ENCODE results near the gene DYNLT1. TPM values are rescaled to one million over a fixed set of nuclear protein-coding genes. Genes with fewer than 3 reads are reported as not detected.
A peak's percentile ranks its signal among the peaks of the same experiment; 100 is the strongest.

Gene DYNLT1
- total RNA-seq, 1 donor from 2014 or later, result 126 TPM

DNA sequence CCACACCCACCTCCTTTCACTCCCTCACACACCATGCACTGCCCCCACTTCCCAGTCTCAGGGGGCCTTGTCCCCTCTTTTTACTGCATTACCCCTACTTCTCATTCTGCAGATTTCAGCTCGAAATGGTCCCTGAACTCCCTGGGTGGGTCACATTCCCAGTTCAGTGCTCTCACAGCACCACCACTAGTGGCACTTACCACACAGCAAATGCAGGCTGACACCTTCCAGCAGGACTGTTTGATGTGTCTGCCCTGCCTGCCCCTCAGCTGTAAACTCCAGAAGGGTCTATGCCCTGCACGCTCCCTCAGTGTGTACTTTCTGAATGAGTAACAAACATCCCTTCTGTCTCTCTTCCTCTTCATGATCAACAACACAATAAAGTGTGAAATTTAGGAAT is 4.0 kb downstream of the DYNLT1 start:
- TF ChIP-seq, protein P1, sequence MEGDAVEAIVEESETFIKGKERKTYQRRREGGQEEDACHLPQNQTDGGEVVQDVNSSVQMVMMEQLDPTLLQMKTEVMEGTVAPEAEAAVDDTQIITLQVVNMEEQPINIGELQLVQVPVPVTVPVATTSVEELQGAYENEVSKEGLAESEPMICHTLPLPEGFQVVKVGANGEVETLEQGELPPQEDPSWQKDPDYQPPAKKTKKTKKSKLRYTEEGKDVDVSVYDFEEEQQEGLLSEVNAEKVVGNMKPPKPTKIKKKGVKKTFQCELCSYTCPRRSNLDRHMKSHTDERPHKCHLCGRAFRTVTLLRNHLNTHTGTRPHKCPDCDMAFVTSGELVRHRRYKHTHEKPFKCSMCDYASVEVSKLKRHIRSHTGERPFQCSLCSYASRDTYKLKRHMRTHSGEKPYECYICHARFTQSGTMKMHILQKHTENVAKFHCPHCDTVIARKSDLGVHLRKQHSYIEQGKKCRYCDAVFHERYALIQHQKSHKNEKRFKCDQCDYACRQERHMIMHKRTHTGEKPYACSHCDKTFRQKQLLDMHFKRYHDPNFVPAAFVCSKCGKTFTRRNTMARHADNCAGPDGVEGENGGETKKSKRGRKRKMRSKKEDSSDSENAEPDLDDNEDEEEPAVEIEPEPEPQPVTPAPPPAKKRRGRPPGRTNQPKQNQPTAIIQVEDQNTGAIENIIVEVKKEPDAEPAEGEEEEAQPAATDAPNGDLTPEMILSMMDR (IDR thresholded peaks at IDR 0.05; ENCODE audit: borderline replicate concordance), result no peak
- no peaks in the 10 kb centered on the region for H3K27me3 ChIP-seq (ENCODE audit: low read depth)
- intact Hi-C loops (cut with micrococcal nuclease), result no loop called here
- peaks cover 71% of the 10 kb centered on the region for H3K4me1 ChIP-seq
- peak overlapping the region; percentile 94 for H3K27ac ChIP-seq (replicated peaks)
- no peaks in the 10 kb centered on the region for H3K9me3 ChIP-seq (replicated peaks)
- DNase-seq, result no peak
- H3K36me3 ChIP-seq, result peaks cover 32% of the 10 kb centered on the region
- no peak overlapping the region for H3K4me3 ChIP-seq

DNA sequence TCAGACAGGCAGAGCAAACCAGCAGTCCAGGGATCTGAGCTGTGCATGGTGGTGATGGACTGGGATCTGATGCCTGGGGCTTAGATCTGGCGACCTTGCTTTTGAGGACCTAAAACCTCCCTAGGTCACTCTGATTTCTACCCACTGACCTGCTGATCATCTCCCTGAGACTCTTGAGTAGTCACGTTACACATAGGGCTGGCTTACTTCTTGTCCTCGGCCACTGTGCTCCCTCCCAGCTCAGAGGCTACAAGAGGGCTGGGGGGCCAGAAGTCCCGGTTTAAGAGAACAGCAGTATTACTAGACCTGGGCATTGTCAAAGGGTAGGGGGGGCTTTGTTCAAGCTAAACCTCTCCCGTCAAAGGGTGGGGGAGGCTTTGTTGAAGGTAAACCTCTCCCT is 5.5 kb downstream of the DYNLT1 start:
- Histone ChIP-seq H3K27me3 (ENCODE audit: low read depth) (no peaks in the 10 kb centered on the region), H3K36me3 (peaks cover 44% of the 10 kb centered on the region), H3K27ac (replicated peaks) (peak overlapping the region; percentile 94), H3K4me3 (no peak overlapping the region), H3K4me1 (peaks cover 59% of the 10 kb centered on the region), H3K9me3 (replicated peaks) (no peaks in the 10 kb centered on the region)
- intact Hi-C loops (cut with micrococcal nuclease), result no loop called here
- DNase-seq, result no peak
- TF ChIP-seq, protein P1 (IDR thresholded peaks at IDR 0.05; ENCODE audit: borderline replicate concordance), result no peak

DNA sequence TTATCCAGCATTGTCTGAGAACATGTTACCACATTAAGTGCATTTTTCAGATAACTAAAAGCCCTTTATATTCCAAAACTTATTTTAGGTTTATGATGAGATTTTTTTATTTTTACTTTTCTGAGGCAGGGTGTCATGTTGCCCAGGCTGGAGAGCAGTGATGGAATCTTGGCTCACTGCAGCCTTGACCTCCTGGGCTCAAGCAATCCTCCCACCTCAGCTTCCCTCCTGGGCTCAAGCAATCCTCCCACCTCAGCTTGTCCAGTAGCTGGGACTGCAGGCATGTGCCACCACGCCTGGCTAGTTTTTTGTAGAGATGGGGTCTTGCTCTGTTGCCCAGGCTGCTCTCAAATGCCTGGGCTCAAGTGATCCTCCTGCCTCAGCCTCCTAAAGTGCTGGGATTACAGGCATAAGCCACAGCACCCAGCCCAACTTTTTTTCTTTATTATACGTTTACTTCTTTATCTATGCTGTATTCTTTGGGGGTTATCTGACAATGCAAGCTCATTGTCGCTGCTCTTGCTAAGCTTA is 6.2 kb downstream of the DYNLT1 start:
- no peak for DNase-seq
- Histone ChIP-seq H3K4me3 (no peak overlapping the region), H3K9me3 (replicated peaks) (no peaks in the 10 kb centered on the region), H3K27me3 (ENCODE audit: low read depth) (no peaks in the 10 kb centered on the region), H3K27ac (replicated peaks) (peak overlapping the region; percentile 94), H3K36me3 (peaks cover 44% of the 10 kb centered on the region), H3K4me1 (peaks cover 53% of the 10 kb centered on the region)
- TF ChIP-seq, protein P1 (IDR thresholded peaks at IDR 0.05; ENCODE audit: borderline replicate concordance), result no peak
- intact Hi-C loops (cut with micrococcal nuclease), result no loop called here

DNA sequence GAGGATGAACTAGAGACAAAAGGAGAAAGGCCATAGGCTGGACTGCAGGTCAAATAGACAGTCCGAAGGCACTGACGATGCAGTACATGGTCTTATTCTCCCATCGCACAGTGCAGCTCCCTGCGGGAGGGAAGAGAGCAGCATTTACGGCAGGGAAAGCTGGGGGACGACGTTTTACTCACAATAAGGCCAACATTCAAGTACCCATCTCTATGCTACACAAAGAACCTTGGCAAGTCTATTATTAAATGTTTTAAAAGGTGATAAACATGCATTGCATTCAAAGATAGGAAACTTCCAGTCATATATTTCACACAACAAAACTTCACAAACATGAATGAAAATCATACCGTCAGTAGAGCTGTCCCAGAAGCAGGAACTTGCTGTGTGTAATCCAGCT is 7.8 kb downstream of the DYNLT1 start:
- TF ChIP-seq, protein P1 (IDR thresholded peaks at IDR 0.05; ENCODE audit: borderline replicate concordance), result no peak
- H3K9me3 ChIP-seq (replicated peaks), result no peaks in the 10 kb centered on the region
- peaks cover 46% of the 10 kb centered on the region for H3K4me1 ChIP-seq
- intact Hi-C loops (cut with micrococcal nuclease), result no loop called here
- no peak overlapping the region for H3K27ac ChIP-seq (replicated peaks)
- H3K27me3 ChIP-seq (ENCODE audit: low read depth), result no peaks in the 10 kb centered on the region
- peaks cover 44% of the 10 kb centered on the region for H3K36me3 ChIP-seq
- no peak overlapping the region for H3K4me3 ChIP-seq
- no peak for DNase-seq

DNA sequence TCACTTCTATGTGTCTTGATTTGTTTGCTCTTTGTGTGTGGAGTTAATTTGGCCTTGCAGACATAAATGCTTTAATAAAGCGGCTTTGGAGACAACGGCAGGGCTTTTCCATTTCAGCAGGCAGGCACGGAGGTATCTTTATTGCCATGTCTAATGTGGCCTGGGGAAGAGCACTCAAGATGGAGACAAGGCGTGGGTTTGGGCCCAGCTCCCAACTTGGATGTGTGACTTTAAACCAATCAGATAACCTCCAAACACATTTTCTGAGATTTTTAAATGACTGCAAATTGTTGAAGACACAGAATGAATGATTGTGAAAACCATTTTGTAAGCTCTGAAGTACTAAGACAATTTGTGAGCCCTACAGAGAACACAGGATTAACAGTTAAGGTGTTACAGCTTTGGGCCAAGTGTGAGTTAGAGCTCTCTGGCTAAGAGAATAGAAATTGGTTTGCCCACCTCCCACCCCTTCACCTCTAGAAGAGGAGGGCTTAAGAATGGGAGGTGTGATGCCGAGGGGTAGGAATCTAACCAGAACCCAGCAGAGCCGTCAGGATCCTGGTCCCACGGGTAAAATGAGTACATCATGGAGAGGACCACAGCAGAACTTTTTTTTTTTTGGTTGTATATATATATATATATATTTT is 9.0 kb downstream of the DYNLT1 start:
- Histone ChIP-seq H3K4me3 (no peak overlapping the region), H3K4me1 (peaks cover 46% of the 10 kb centered on the region), H3K36me3 (peaks cover 41% of the 10 kb centered on the region), H3K27me3 (ENCODE audit: low read depth) (no peaks in the 10 kb centered on the region), H3K27ac (replicated peaks) (no peak overlapping the region), H3K9me3 (replicated peaks) (no peaks in the 10 kb centered on the region)
- intact Hi-C loops (cut with micrococcal nuclease), result no loop called here
- TF ChIP-seq, protein P1 (IDR thresholded peaks at IDR 0.05; ENCODE audit: borderline replicate concordance), result no peak
- no peak for DNase-seq

All from left ventricle myocardium inferior (tissue), 1 donor.